K562 (cell line): ENCODE data around the gene TMEM167A. TPM values are rescaled to one million over a fixed set of nuclear protein-coding genes. Genes with fewer than 3 reads are reported as not detected.

ENCODE experiments used
- ATAC-seq: fragments of 200-7000 bp; cut with Tn5 transposase; 3 replicates; pipeline ENCODE4 v1.9.1; 2020; ENCODE audit warnings: moderate library complexity
- BruUV-seq: library from RNA; stranded (reverse); fragments of 400-500 nt; replicated peaks from 2 replicates; lab custom pipeline; 2021; lab: Mats Ljungman, UMichigan
- CTCF ChIA-PET: fragments of 300-600 bp; formaldehyde crosslinking; extraction: SDS; loops from one replicate; lab custom pipeline; 2021; ENCODE audit warnings: low intra/inter-chr PET ratio; lab: Yijun Ruan, JAX
- POLR2A ChIA-PET: fragments of 300-600, 350-650 bp; sonication (Branson Sonifier 250); formaldehyde crosslinking; extraction: SDS; loops from one replicate; lab custom pipeline; 2021; ENCODE audit warnings: antibody characterized with exemption, inconsistent platforms; lab: Yijun Ruan, JAX
- DNase-seq, 4 experiments: peaks; one replicate each; pipeline versions ENCODE4 v3.0.0 to v3.0.0-alpha.2; 2011 to 2018; ENCODE audit warnings: low spot score in 3 of 4, mixed read lengths in 3 of 4; ENCODE audit errors: extremely low read depth in 1 of 4
- FAIRE-seq: peaks from 2 replicates; lab custom pipeline; 2011; peaks lifted over from hg19 to GRCh38; lab: Jason Lieb, UNC
- H2AFZ ChIP-seq: 2 replicates; pipeline ENCODE4 v1.6.0; 2011; ENCODE audit warnings: low read depth, low read length, control low read depth, inconsistent platforms
- H3K27ac ChIP-seq: fragments of 200-600 bp; 3 replicates; pipeline ENCODE4 v1.8.0; 2011; ENCODE audit warnings: low read depth, mild to moderate bottlenecking, control low read depth, inconsistent platforms, low read length, moderate library complexity, mixed read lengths; ENCODE audit errors: extremely low read depth
- H3K27me3 ChIP-seq, 2 experiments: fragments of 300-600 bp in 1 of 2; 2 replicates in 1 of 2; 3 replicates in 1 of 2; pipeline versions ENCODE4 v1.6.0 to v1.8.0; 2011; ENCODE audit warnings: inconsistent platforms in 2 of 2, low read length in 2 of 2, mild to moderate bottlenecking in 1 of 2, mixed read lengths in 1 of 2, moderate library complexity in 1 of 2; ENCODE audit not compliant: control insufficient read depth in 2 of 2, insufficient read depth in 2 of 2
- H3K36me3 ChIP-seq: fragments of 300-600 bp; 3 replicates; pipeline ENCODE4 v1.8.0; 2011; ENCODE audit warnings: mild to moderate bottlenecking, low read length, inconsistent platforms; ENCODE audit not compliant: control insufficient read depth, insufficient read depth
- H3K4me1 ChIP-seq, 2 experiments: fragments of 200-600 bp in 1 of 2; replicated peaks in 1 of 2; 2 replicates in 1 of 2; 3 replicates in 1 of 2; pipeline versions ENCODE4 v1.5.1 to v1.8.0; 2011; ENCODE audit warnings: inconsistent platforms in 2 of 2, low read length in 2 of 2, mild to moderate bottlenecking in 1 of 2, mixed read lengths in 1 of 2, moderate library complexity in 1 of 2; ENCODE audit not compliant: control insufficient read depth in 2 of 2, insufficient read depth in 2 of 2
- H3K4me2 ChIP-seq: 2 replicates; pipeline ENCODE4 v1.6.1; 2011; ENCODE audit warnings: low read length, control low read depth, inconsistent platforms, mixed read lengths; ENCODE audit not compliant: insufficient read depth
- H3K4me3 ChIP-seq: fragments of 200-600 bp; sonication (generic), shearing (Covaris generic); 2 replicates; pipeline ENCODE4 v1.5.1; 2016; ENCODE audit warnings: control low read depth, inconsistent platforms
- H3K79me2 ChIP-seq: fragments of 200-600 bp; 3 replicates; pipeline ENCODE4 v1.8.0; 2011; ENCODE audit warnings: low read length, inconsistent platforms; ENCODE audit not compliant: control insufficient read depth, insufficient read depth
- H3K9ac ChIP-seq, 2 experiments: 2 replicates each; pipeline versions ENCODE4 v1.6.0 to v1.6.1; 2011; ENCODE audit warnings: low read depth in 2 of 2, low read length in 2 of 2, control low read depth in 1 of 2, inconsistent platforms in 1 of 2, mild to moderate bottlenecking in 1 of 2, mixed read lengths in 1 of 2; ENCODE audit not compliant: insufficient read depth in 1 of 2
- H3K9me1 ChIP-seq: one replicate; pipeline ENCODE4 v1.6.0; 2011; ENCODE audit warnings: inconsistent platforms, mild to moderate bottlenecking, low read length, moderate library complexity; ENCODE audit not compliant: control insufficient read depth, insufficient read depth
- H3K9me3 ChIP-seq: replicated peaks from 2 replicates; pipeline ENCODE4 v1.5.1; 2011; ENCODE audit warnings: low read depth, low read length, inconsistent platforms; ENCODE audit not compliant: control insufficient read depth, insufficient read depth
- H4K20me1 ChIP-seq: replicated peaks from 2 replicates; pipeline ENCODE4 v1.6.1; 2011; ENCODE audit warnings: low read length, inconsistent platforms, mixed read lengths; ENCODE audit not compliant: control insufficient read depth, insufficient read depth
- FOXP1 ChIP-seq: sonication (generic); formaldehyde crosslinking; IDR thresholded peaks from 2 replicates; pipeline ENCODE4 v1.8.0; 2022; ENCODE audit warnings: mild to moderate bottlenecking, missing genetic modification reagents
- NCOA4 ChIP-seq: fragments of 450-650 bp; IDR thresholded peaks from 2 replicates; pipeline ENCODE4 v1.6.1; 2018; ENCODE audit warnings: mild to moderate bottlenecking; ENCODE audit not compliant: partially characterized antibody
- SUPT5H ChIP-seq: fragments of 450-650 bp; IDR thresholded peaks from 2 replicates; pipeline ENCODE4 v1.6.1; 2016
- ZNF561 ChIP-seq: fragments of 450-650 bp; formaldehyde crosslinking; conservative IDR thresholded peaks from 2 replicates; pipeline ENCODE4 v1.4.0; 2020; ENCODE audit warnings: mild to moderate bottlenecking, moderate library complexity
- WGBS: fragments of 100-300 bp; shearing (Covaris generic); methylation state at CpG from one replicate; pipeline ENCODE4 v1.1.6; 2016; ENCODE audit warnings: low coverage, mixed read lengths; ENCODE audit not compliant: insufficient coverage; ENCODE audit errors: missing lambda C conversion rate; 5-methylcytosine and 5-hydroxymethylcytosine counted together
- in situ Hi-C: fragments of 300-500 bp; cut with MboI; formaldehyde crosslinking; loops from 4 replicates; pipeline ENCODE4 v1.15.0; 2018; ENCODE audit warnings: inconsistent platforms, mixed read lengths
- intact Hi-C: fragments of 100-400 bp; cut with micrococcal nuclease; formaldehyde crosslinking; loops from 2 replicates; pipeline ENCODE4 v1.14.2; 2022
- polyA plus RNA-seq, 8 experiments: library from polyadenylated mRNA; depleted of rRNA in 4 of 8; stranded (reverse) in 5 of 8; unstranded in 3 of 8; fragments of >200 nt; fragmentation: Nextera tagmentation in 2 of 8; fragmentation: Illumina TruSeq in 1 of 8; extraction: Ambion mirVana in 2 of 8; extraction: Trizol in 1 of 8; gene quantifications; 2 replicates each; pipeline versions ENCODE4 v1.2.1 to v1.2.3, GENCODE V29; 2011 to 2014; ENCODE audit warnings: inconsistent platforms in 1 of 8, missing spikeins in 1 of 8
- total RNA-seq, 7 experiments: library from RNA; depleted of rRNA in 6 of 7; stranded (reverse); fragments of >200 nt in 6 of 7; fragmentation: Illumina TruSeq in 2 of 7; extraction: Trizol in 2 of 7; gene quantifications; 2 replicates each; pipeline versions ENCODE4 v1.2.1 to v1.2.3, GENCODE V29; 2011 to 2021; ENCODE audit warnings: low replicate concordance in 1 of 7
- TF ChIP-seq, protein P1 (sequence below), 2 experiments: fragments of 450-650 bp; IDR thresholded peaks; 2 replicates each; pipeline ENCODE4 v1.6.1; 2016

The TMEM167A gene
- total and polyA plus RNA-seq, 9 of the 15 experiments (the other 6 are each of a cell fraction or from before 2014, with no cell fraction given) = 35.3 to 458 (median 110) TPM

GRCh38 chr5:83055166-83055565 lies 22.0 kb downstream of the TMEM167A start:
- no peak overlapping the region for H3K9ac ChIP-seq
- no peaks in the 10 kb centered on the region for H3K79me2 ChIP-seq
- 88% methylated on average over 2 of the region's 2 CpGs for WGBS
- H3K4me3 ChIP-seq = no peak overlapping the region
- ATAC-seq = no peak
- TF ChIP-seq ZNF561 (CRISPR knock-in tag) = no peak
- TF ChIP-seq SUPT5H = 0 out of 2 replicates have a peak, but pooled peaks have one; percentile 25
- TF ChIP-seq, protein P1, sequence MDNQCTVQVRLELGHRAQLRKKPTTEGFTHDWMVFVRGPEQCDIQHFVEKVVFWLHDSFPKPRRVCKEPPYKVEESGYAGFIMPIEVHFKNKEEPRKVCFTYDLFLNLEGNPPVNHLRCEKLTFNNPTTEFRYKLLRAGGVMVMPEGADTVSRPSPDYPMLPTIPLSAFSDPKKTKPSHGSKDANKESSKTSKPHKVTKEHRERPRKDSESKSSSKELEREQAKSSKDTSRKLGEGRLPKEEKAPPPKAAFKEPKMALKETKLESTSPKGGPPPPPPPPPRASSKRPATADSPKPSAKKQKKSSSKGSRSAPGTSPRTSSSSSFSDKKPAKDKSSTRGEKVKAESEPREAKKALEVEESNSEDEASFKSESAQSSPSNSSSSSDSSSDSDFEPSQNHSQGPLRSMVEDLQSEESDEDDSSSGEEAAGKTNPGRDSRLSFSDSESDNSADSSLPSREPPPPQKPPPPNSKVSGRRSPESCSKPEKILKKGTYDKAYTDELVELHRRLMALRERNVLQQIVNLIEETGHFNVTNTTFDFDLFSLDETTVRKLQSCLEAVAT (IDR thresholded peaks at IDR 0.05) = no peak
- TF ChIP-seq FOXP1 = no peak
- TF ChIP-seq NCOA4 = no peak
- TF ChIP-seq, all 486 proteins: peak for 1
- TSS peak; percentile 3 for BruUV-seq
- Histone ChIP-seq H3K4me2 (no peak overlapping the region), H3K27me3 (no peaks in the 10 kb centered on the region), H3K9me1 (no peaks in the 10 kb centered on the region), H3K4me1 (no peaks in the 10 kb centered on the region), H3K36me3 (peaks cover 68% of the 10 kb centered on the region), H3K27ac (no peak overlapping the region), H2AFZ (no peak overlapping the region), H3K9me3 (no peaks in the 10 kb centered on the region), H4K20me1 (no peaks in the 10 kb centered on the region)
- in situ Hi-C loops = no loop called here
- POLR2A ChIA-PET = interaction anchor here (1.3 kb wide), 1 partner anchor 18 kb away, joined by 3 read pairs; no protein-coding TSS in a partner anchor
- intact Hi-C loops = no loop called here
- DNase-seq (no peak), FAIRE-seq (no peak)
- CTCF ChIA-PET = no interaction called here
